ENCODE measurements around the gene G6PC2.
A peak's percentile ranks its signal among the peaks of the same experiment; 100 is the strongest.

G6PC2 gene

DNA sequence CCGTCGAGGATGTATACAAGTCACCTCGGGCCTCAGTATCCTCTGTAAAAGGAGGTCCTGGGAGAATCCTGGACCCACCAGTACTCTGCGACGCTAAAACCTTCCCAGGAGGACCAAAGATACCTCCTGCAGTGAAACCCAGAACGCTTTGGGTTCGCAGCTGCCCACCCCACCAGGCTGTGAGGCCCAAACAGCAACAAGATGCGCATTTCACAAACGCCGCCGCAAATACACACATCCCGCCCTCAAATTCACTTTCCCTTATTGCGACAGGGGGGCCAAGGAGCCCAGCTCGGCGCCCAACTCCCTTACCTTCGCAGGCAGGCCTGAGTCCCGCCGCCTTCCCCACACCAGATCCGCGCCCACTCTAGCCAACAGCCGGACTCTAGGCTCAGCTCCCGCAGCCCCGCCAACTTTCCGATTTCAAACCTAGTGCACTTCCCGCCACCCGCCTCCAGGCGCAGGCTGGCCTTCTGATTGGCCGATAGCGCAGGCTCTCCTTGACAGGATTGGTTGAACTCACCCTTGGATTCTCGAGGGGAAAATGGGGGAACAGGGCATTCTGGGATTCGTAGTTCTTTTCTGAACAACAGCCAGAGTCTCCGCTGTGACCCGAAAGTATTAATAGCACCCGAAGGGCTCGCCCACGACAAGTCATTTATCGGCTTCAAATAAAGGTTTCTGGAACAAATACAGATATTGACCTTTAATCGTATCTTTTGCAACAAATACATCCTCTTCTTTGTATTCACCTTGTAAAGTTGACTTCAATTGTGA is 10.9 kb upstream of the G6PC2 start, which contains the start of gene SPC25:
SPC25 (minus strand) TSS at position 425 of the 777 bp plus-strand sequence. CDS start 911 bp downstream, outside the sequence.
- Histone ChIP-seq H3K9me3 (ENCODE audit: low read length) (no peaks in the 10 kb centered on the region), H4K20me1 (ENCODE audit: insufficient read depth, low read length) (no peaks in the 10 kb centered on the region), H3K9ac (ENCODE audit: low read length) (peak within 1 kb of the TSS; percentile 85), H3K79me2 (ENCODE audit: insufficient read depth, low read length) (peaks cover 10% of the 10 kb centered on the region), H3K27me3 (ENCODE audit: insufficient read depth, low read length) (no peaks in the 10 kb centered on the region), H3K4me2 (ENCODE audit: low read length) (peak within 1 kb of the TSS; percentile 63), H2AFZ (ENCODE audit: low read length) (peak within 1 kb of the TSS; percentile 99), H3K4me3 (ENCODE audit: low read depth, low read length, poor library complexity, severe bottlenecking) (peak within 1 kb of the TSS; percentile 79), H3K27ac (ENCODE audit: low read depth, low read length, poor library complexity, severe bottlenecking) (peak within 1 kb of the TSS; percentile 28), H3F3A (ENCODE audit: insufficient read depth, low read length) (no peaks in the 10 kb centered on the region), H3K9me2 (ENCODE audit: low read depth, low read length) (no peaks in the 10 kb centered on the region), H3K4me1 (ENCODE audit: insufficient read depth, low read length, severe bottlenecking) (peaks cover 14% of the 10 kb centered on the region), H3K36me3 (ENCODE audit: insufficient read depth, low read length) (peaks cover 30% of the 10 kb centered on the region)
- TF ChIP-seq, protein P1, sequence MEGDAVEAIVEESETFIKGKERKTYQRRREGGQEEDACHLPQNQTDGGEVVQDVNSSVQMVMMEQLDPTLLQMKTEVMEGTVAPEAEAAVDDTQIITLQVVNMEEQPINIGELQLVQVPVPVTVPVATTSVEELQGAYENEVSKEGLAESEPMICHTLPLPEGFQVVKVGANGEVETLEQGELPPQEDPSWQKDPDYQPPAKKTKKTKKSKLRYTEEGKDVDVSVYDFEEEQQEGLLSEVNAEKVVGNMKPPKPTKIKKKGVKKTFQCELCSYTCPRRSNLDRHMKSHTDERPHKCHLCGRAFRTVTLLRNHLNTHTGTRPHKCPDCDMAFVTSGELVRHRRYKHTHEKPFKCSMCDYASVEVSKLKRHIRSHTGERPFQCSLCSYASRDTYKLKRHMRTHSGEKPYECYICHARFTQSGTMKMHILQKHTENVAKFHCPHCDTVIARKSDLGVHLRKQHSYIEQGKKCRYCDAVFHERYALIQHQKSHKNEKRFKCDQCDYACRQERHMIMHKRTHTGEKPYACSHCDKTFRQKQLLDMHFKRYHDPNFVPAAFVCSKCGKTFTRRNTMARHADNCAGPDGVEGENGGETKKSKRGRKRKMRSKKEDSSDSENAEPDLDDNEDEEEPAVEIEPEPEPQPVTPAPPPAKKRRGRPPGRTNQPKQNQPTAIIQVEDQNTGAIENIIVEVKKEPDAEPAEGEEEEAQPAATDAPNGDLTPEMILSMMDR (IDR thresholded peaks at IDR 0.05; ENCODE audit: low read length) = no peak
- TF ChIP-seq EZH2 (IDR thresholded peaks at IDR 0.05; ENCODE audit: borderline replicate concordance, low read length) = no peak

DNA sequence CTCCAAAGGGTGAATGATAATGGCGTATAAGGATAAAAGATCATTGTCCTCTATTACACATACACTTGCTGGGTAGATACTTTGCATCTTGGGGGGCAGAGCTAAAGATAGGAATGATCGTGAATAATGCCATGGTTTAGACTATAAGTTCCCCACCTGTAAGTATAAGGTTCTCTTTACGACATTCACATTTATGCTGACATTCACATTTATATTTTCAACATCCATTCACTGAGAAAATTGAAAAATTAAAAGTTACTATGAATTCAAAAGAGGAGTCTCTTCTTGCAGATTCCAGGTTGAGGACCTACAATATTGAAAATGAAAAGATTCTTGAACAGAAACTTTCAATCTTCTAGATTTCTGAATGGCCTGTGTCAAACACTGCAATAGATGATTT is 8.8 kb upstream of the G6PC2 start:
- no peak overlapping the region for H2AFZ ChIP-seq (ENCODE audit: low read length)
- no peaks in the 10 kb centered on the region for H3K27me3 ChIP-seq (ENCODE audit: insufficient read depth, low read length)
- H3K4me2 ChIP-seq (ENCODE audit: low read length) = no peak overlapping the region

DNA sequence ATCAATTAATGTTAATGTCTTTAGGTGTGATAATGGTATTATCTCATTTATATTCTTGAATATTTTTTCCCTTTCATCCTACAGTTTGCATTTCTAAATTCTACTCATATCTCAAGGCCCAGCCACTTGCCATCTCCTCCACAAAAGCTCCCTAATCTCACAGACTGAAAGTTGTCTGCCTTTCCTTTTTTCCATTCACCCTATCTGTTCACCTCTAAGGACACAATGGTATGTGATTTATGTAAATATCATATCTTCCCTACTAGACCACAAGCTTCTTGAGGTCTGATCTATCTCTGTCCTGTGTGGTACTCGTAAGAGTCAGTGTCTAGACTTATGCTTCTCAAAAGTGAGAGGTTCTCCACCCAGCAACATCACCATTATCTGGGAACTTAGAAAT is 7.0 kb upstream of the G6PC2 start:
- no peaks in the 10 kb centered on the region for H4K20me1 ChIP-seq (ENCODE audit: insufficient read depth, low read length)
- no peak overlapping the region for H3K4me3 ChIP-seq (ENCODE audit: low read depth, low read length, poor library complexity, severe bottlenecking)
- H3K4me1 ChIP-seq (ENCODE audit: insufficient read depth, low read length, severe bottlenecking) = peaks cover 12% of the 10 kb centered on the region
- H3K9me3 ChIP-seq (ENCODE audit: low read length) = no peaks in the 10 kb centered on the region
- no peak overlapping the region for H3K9ac ChIP-seq (ENCODE audit: low read length)
- H3K27me3 ChIP-seq (ENCODE audit: insufficient read depth, low read length) = no peaks in the 10 kb centered on the region
- no peaks in the 10 kb centered on the region for H3K9me2 ChIP-seq (ENCODE audit: low read depth, low read length)
- TF ChIP-seq EZH2 (IDR thresholded peaks at IDR 0.05; ENCODE audit: borderline replicate concordance, low read length) = no peak
- TF ChIP-seq, protein P1 (IDR thresholded peaks at IDR 0.05; ENCODE audit: low read length) = no peak
- no peak overlapping the region for H3K4me2 ChIP-seq (ENCODE audit: low read length)
- no peak overlapping the region for H3K27ac ChIP-seq (ENCODE audit: low read depth, low read length, poor library complexity, severe bottlenecking)
- no peak overlapping the region for H2AFZ ChIP-seq (ENCODE audit: low read length)
- peaks cover 8% of the 10 kb centered on the region for H3K79me2 ChIP-seq (ENCODE audit: insufficient read depth, low read length)
- no peaks in the 10 kb centered on the region for H3K36me3 ChIP-seq (ENCODE audit: insufficient read depth, low read length)
- no peaks in the 10 kb centered on the region for H3F3A ChIP-seq (ENCODE audit: insufficient read depth, low read length)

More for the DNA sequence above, 8.8 kb upstream of the G6PC2 start:
- no peaks in the 10 kb centered on the region for H4K20me1 ChIP-seq (ENCODE audit: insufficient read depth, low read length)
- peaks cover 12% of the 10 kb centered on the region for H3K36me3 ChIP-seq (ENCODE audit: insufficient read depth, low read length)
- no peaks in the 10 kb centered on the region for H3F3A ChIP-seq (ENCODE audit: insufficient read depth, low read length)
- peaks cover 14% of the 10 kb centered on the region for H3K4me1 ChIP-seq (ENCODE audit: insufficient read depth, low read length, severe bottlenecking)
- no peaks in the 10 kb centered on the region for H3K9me3 ChIP-seq (ENCODE audit: low read length)
- no peak overlapping the region for H3K9ac ChIP-seq (ENCODE audit: low read length)
- H3K27ac ChIP-seq (ENCODE audit: low read depth, low read length, poor library complexity, severe bottlenecking) = no peak overlapping the region
- H3K4me3 ChIP-seq (ENCODE audit: low read depth, low read length, poor library complexity, severe bottlenecking) = no peak overlapping the region
- TF ChIP-seq EZH2 (IDR thresholded peaks at IDR 0.05; ENCODE audit: borderline replicate concordance, low read length) = no peak
- TF ChIP-seq, protein P1 (IDR thresholded peaks at IDR 0.05; ENCODE audit: low read length) = no peak
- no peaks in the 10 kb centered on the region for H3K9me2 ChIP-seq (ENCODE audit: low read depth, low read length)
- H3K79me2 ChIP-seq (ENCODE audit: insufficient read depth, low read length) = peaks cover 10% of the 10 kb centered on the region

Data from OCI-LY1 (cell line).